K562 (cell line): ENCODE data around the gene SEMA6D. TPM values are rescaled to one million over a fixed set of nuclear protein-coding genes. Genes with fewer than 3 reads are reported as not detected.
"Not testable (repeated sequence)": the region's sequence is repeated elsewhere in the genome, so short reads cannot be mapped to it uniquely, and the experiment has no call there.

Experiments
- ATAC-seq: fragments of 200-7000 bp; cut with Tn5 transposase; 3 replicates; pipeline ENCODE4 v1.9.1; 2020; ENCODE audit warnings: moderate library complexity
- BruUV-seq: library from RNA; stranded (reverse); fragments of 400-500 nt; replicated peaks from 2 replicates; lab custom pipeline; 2021; lab: Mats Ljungman, UMichigan
- CTCF ChIA-PET: fragments of 300-600 bp; formaldehyde crosslinking; extraction: SDS; loops from one replicate; lab custom pipeline; 2021; ENCODE audit warnings: low intra/inter-chr PET ratio; lab: Yijun Ruan, JAX
- POLR2A ChIA-PET: fragments of 300-600, 350-650 bp; sonication (Branson Sonifier 250); formaldehyde crosslinking; extraction: SDS; loops from one replicate; lab custom pipeline; 2021; ENCODE audit warnings: antibody characterized with exemption, inconsistent platforms; lab: Yijun Ruan, JAX
- DNase-seq, 4 experiments: peaks; one replicate each; pipeline versions ENCODE4 v3.0.0 to v3.0.0-alpha.2; 2011 to 2018; ENCODE audit warnings: low spot score in 3 of 4, mixed read lengths in 3 of 4; ENCODE audit errors: extremely low read depth in 1 of 4
- FAIRE-seq: peaks from 2 replicates; lab custom pipeline; 2011; peaks lifted over from hg19 to GRCh38; lab: Jason Lieb, UNC
- H2AFZ ChIP-seq: 2 replicates; pipeline ENCODE4 v1.6.0; 2011; ENCODE audit warnings: low read depth, low read length, control low read depth, inconsistent platforms
- H3K27ac ChIP-seq: fragments of 200-600 bp; 3 replicates; pipeline ENCODE4 v1.8.0; 2011; ENCODE audit warnings: low read depth, mild to moderate bottlenecking, control low read depth, inconsistent platforms, low read length, moderate library complexity, mixed read lengths; ENCODE audit errors: extremely low read depth
- H3K27me3 ChIP-seq, 2 experiments: fragments of 300-600 bp in 1 of 2; 2 replicates in 1 of 2; 3 replicates in 1 of 2; pipeline versions ENCODE4 v1.6.0 to v1.8.0; 2011; ENCODE audit warnings: inconsistent platforms in 2 of 2, low read length in 2 of 2, mild to moderate bottlenecking in 1 of 2, mixed read lengths in 1 of 2, moderate library complexity in 1 of 2; ENCODE audit not compliant: control insufficient read depth in 2 of 2, insufficient read depth in 2 of 2
- H3K36me3 ChIP-seq: fragments of 300-600 bp; 3 replicates; pipeline ENCODE4 v1.8.0; 2011; ENCODE audit warnings: mild to moderate bottlenecking, low read length, inconsistent platforms; ENCODE audit not compliant: control insufficient read depth, insufficient read depth
- H3K4me1 ChIP-seq, 2 experiments: fragments of 200-600 bp in 1 of 2; replicated peaks in 1 of 2; 2 replicates in 1 of 2; 3 replicates in 1 of 2; pipeline versions ENCODE4 v1.5.1 to v1.8.0; 2011; ENCODE audit warnings: inconsistent platforms in 2 of 2, low read length in 2 of 2, mild to moderate bottlenecking in 1 of 2, mixed read lengths in 1 of 2, moderate library complexity in 1 of 2; ENCODE audit not compliant: control insufficient read depth in 2 of 2, insufficient read depth in 2 of 2
- H3K4me2 ChIP-seq: 2 replicates; pipeline ENCODE4 v1.6.1; 2011; ENCODE audit warnings: low read length, control low read depth, inconsistent platforms, mixed read lengths; ENCODE audit not compliant: insufficient read depth
- H3K4me3 ChIP-seq: fragments of 200-600 bp; sonication (generic), shearing (Covaris generic); 2 replicates; pipeline ENCODE4 v1.5.1; 2016; ENCODE audit warnings: control low read depth, inconsistent platforms
- H3K79me2 ChIP-seq: fragments of 200-600 bp; 3 replicates; pipeline ENCODE4 v1.8.0; 2011; ENCODE audit warnings: low read length, inconsistent platforms; ENCODE audit not compliant: control insufficient read depth, insufficient read depth
- H3K9ac ChIP-seq, 2 experiments: 2 replicates each; pipeline versions ENCODE4 v1.6.0 to v1.6.1; 2011; ENCODE audit warnings: low read depth in 2 of 2, low read length in 2 of 2, control low read depth in 1 of 2, inconsistent platforms in 1 of 2, mild to moderate bottlenecking in 1 of 2, mixed read lengths in 1 of 2; ENCODE audit not compliant: insufficient read depth in 1 of 2
- H3K9me1 ChIP-seq: one replicate; pipeline ENCODE4 v1.6.0; 2011; ENCODE audit warnings: inconsistent platforms, mild to moderate bottlenecking, low read length, moderate library complexity; ENCODE audit not compliant: control insufficient read depth, insufficient read depth
- H3K9me3 ChIP-seq: replicated peaks from 2 replicates; pipeline ENCODE4 v1.5.1; 2011; ENCODE audit warnings: low read depth, low read length, inconsistent platforms; ENCODE audit not compliant: control insufficient read depth, insufficient read depth
- H4K20me1 ChIP-seq: replicated peaks from 2 replicates; pipeline ENCODE4 v1.6.1; 2011; ENCODE audit warnings: low read length, inconsistent platforms, mixed read lengths; ENCODE audit not compliant: control insufficient read depth, insufficient read depth
- ATF3 ChIP-seq, 2 experiments: fragments of 450-650 bp in 1 of 2; sonication (generic) in 1 of 2; formaldehyde crosslinking in 1 of 2; IDR thresholded peaks in 1 of 2; conservative IDR thresholded peaks in 1 of 2; 2 replicates each; pipeline versions ENCODE4 v1.6.1 to v1.8.1; 2016 to 2023; ENCODE audit warnings: mild to moderate bottlenecking in 2 of 2, moderate library complexity in 2 of 2, inconsistent platforms in 1 of 2, missing genetic modification reagents in 1 of 2
- BMI1 ChIP-seq: fragments of 150-350 bp; IDR thresholded peaks from 2 replicates; pipeline ENCODE4 v1.6.1; 2014; ENCODE audit warnings: low read length
- CEBPB ChIP-seq: fragments of 450-650 bp; IDR thresholded peaks from 2 replicates; pipeline ENCODE4 v1.6.1; 2016; ENCODE audit warnings: missing genetic modification characterization, missing compliant biosample characterization
- CEBPG ChIP-seq, 3 experiments: fragments of 200-800 bp in 1 of 3; sonication (Bioruptor generic) in 1 of 3; sonication (generic) in 1 of 3; formaldehyde crosslinking in 1 of 3; IDR thresholded peaks in 2 of 3; conservative IDR thresholded peaks in 1 of 3; 2 replicates each; pipeline versions ENCODE4 v1.6.1 to v1.8.0; 2016 to 2022; ENCODE audit warnings: missing compliant biosample characterization in 2 of 3, missing genetic modification characterization in 2 of 3, mild to moderate bottlenecking in 1 of 3, missing genetic modification reagents in 1 of 3
- CREB1 ChIP-seq, 2 experiments: sonication (generic) in 1 of 2; formaldehyde crosslinking in 1 of 2; IDR thresholded peaks; 2 replicates each; pipeline versions ENCODE4 v1.6.1 to v1.8.0; 2012 to 2022; ENCODE audit warnings: inconsistent platforms in 1 of 2, mild to moderate bottlenecking in 1 of 2, missing genetic modification reagents in 1 of 2, moderate library complexity in 1 of 2
- IRF2 ChIP-seq: sonication (generic); formaldehyde crosslinking; IDR thresholded peaks from 2 replicates; pipeline ENCODE4 v1.8.1; 2022; ENCODE audit warnings: mild to moderate bottlenecking, missing genetic modification reagents
- PTRF ChIP-seq: fragments of 450-650 bp; IDR thresholded peaks from 2 replicates; pipeline ENCODE4 v1.6.1; 2016; ENCODE audit warnings: mild to moderate bottlenecking, missing genetic modification characterization, missing compliant biosample characterization
- RAD51 ChIP-seq: fragments of 450-650 bp; IDR thresholded peaks from 2 replicates; pipeline ENCODE4 v1.7.1; 2016; ENCODE audit warnings: low read depth, mild to moderate bottlenecking, borderline replicate concordance
- TOE1 ChIP-seq, 2 experiments: fragments of 450-650 bp in 1 of 2; sonication (generic) in 1 of 2; formaldehyde crosslinking in 1 of 2; IDR thresholded peaks; 2 replicates each; pipeline versions ENCODE4 v1.7.1 to v1.8.0; 2016 to 2022; ENCODE audit warnings: borderline replicate concordance in 2 of 2, mild to moderate bottlenecking in 2 of 2, antibody characterized with exemption in 1 of 2, inconsistent platforms in 1 of 2, low read depth in 1 of 2, missing genetic modification reagents in 1 of 2, moderate library complexity in 1 of 2
- ZNF133 ChIP-seq: fragments of 250-450 bp; sonication (Bioruptor Pico); IDR thresholded peaks from 2 replicates; pipeline ENCODE4 v1.4.0; 2020; ENCODE audit warnings: mild to moderate bottlenecking
- WGBS: fragments of 100-300 bp; shearing (Covaris generic); methylation state at CpG from one replicate; pipeline ENCODE4 v1.1.6; 2016; ENCODE audit warnings: low coverage, mixed read lengths; ENCODE audit not compliant: insufficient coverage; ENCODE audit errors: missing lambda C conversion rate; 5-methylcytosine and 5-hydroxymethylcytosine counted together
- in situ Hi-C: fragments of 300-500 bp; cut with MboI; formaldehyde crosslinking; loops from 4 replicates; pipeline ENCODE4 v1.15.0; 2018; ENCODE audit warnings: inconsistent platforms, mixed read lengths
- intact Hi-C: fragments of 100-400 bp; cut with micrococcal nuclease; formaldehyde crosslinking; loops from 2 replicates; pipeline ENCODE4 v1.14.2; 2022
- polyA plus RNA-seq, 8 experiments: library from polyadenylated mRNA; depleted of rRNA in 4 of 8; stranded (reverse) in 5 of 8; unstranded in 3 of 8; fragments of >200 nt; fragmentation: Nextera tagmentation in 2 of 8; fragmentation: Illumina TruSeq in 1 of 8; extraction: Ambion mirVana in 2 of 8; extraction: Trizol in 1 of 8; gene quantifications; 2 replicates each; pipeline versions ENCODE4 v1.2.1 to v1.2.3, GENCODE V29; 2011 to 2014; ENCODE audit warnings: inconsistent platforms in 1 of 8, missing spikeins in 1 of 8
- total RNA-seq, 7 experiments: library from RNA; depleted of rRNA in 6 of 7; stranded (reverse); fragments of >200 nt in 6 of 7; fragmentation: Illumina TruSeq in 2 of 7; extraction: Trizol in 2 of 7; gene quantifications; 2 replicates each; pipeline versions ENCODE4 v1.2.1 to v1.2.3, GENCODE V29; 2011 to 2021; ENCODE audit warnings: low replicate concordance in 1 of 7

The SEMA6D gene
- total and polyA plus RNA-seq, 9 of the 15 experiments (the other 6 are each of a cell fraction or from before 2014, with no cell fraction given), result not detected

GRCh38 chr15:47737477-47737876 is 20.2 kb downstream of the SEMA6D start:
- H3K79me2 ChIP-seq, result no peaks in the 10 kb centered on the region
- H3K27ac ChIP-seq, result no peak overlapping the region
- H3K4me2 ChIP-seq, result no peak overlapping the region
- FAIRE-seq, result no peak
- H3K27me3 ChIP-seq, result no peaks in the 10 kb centered on the region
- no peak for ATAC-seq
- WGBS, result 0% methylated on average over 2 of the region's 2 CpGs
- in situ Hi-C loops, result no loop called here
- H3K9me3 ChIP-seq, result no peaks in the 10 kb centered on the region
- no peaks in the 10 kb centered on the region for H3K36me3 ChIP-seq
- DNase-seq, result no peak
- H2AFZ ChIP-seq, result no peak overlapping the region
- no peak overlapping the region for H3K4me3 ChIP-seq
- H3K4me1 ChIP-seq, result no peaks in the 10 kb centered on the region
- H3K9me1 ChIP-seq, result no peaks in the 10 kb centered on the region
- POLR2A ChIA-PET, result no interaction called here
- TF ChIP-seq CEBPB (tag) (peak; percentile 70), ATF3 (IDR thresholded peaks at IDR 0.05) (peak; percentile 40; the same call in 1 of the 2 replicates), ATF3 (CRISPR knock-in tag; conservative IDR thresholded peaks at IDR 0.05) (no peak), TOE1 (IDR thresholded peaks at IDR 0.05; ENCODE audit: borderline replicate concordance) (no peak), TOE1 (CRISPR knock-in tag; IDR thresholded peaks at IDR 0.05; ENCODE audit: borderline replicate concordance, low read depth) (no peak), ZNF133 (CRISPR knock-in tag) (no peak), BMI1 (no peak), PTRF (no peak), CEBPG (CRISPR knock-in tag; IDR thresholded peaks at IDR 0.05) (no peak), CEBPG (tag; conservative IDR thresholded peaks at IDR 0.05 in 1 of 2, IDR thresholded peaks at IDR 0.05 in 1 of 2) (peak; percentile 56 to 95; a peak in 3 of 4 replicates), RAD51 (no peak), CREB1 (IDR thresholded peaks at IDR 0.05) (no peak), CREB1 (CRISPR knock-in tag; IDR thresholded peaks at IDR 0.05) (no peak), IRF2 (CRISPR knock-in tag) (no peak)
- CTCF ChIA-PET, result no interaction called here
- intact Hi-C loops, result no loop called here
- no peaks in the 10 kb centered on the region for H4K20me1 ChIP-seq
- no peak overlapping the region for H3K9ac ChIP-seq
- BruUV-seq, result no TSS peak

GRCh38 chr15:47738144-47738825 is 21.0 kb downstream of the SEMA6D start:
- POLR2A ChIA-PET, CTCF ChIA-PET, DNase-seq, in situ Hi-C loops, H2AFZ ChIP-seq, H4K20me1 ChIP-seq, FAIRE-seq, ATAC-seq, H3K27ac ChIP-seq, H3K9ac ChIP-seq, H3K4me1 ChIP-seq, H3K36me3 ChIP-seq, BruUV-seq, H3K79me2 ChIP-seq, H3K9me1 ChIP-seq, H3K27me3 ChIP-seq, H3K4me2 ChIP-seq, intact Hi-C loops, H3K4me3 ChIP-seq, H3K9me3 ChIP-seq: not testable (repeated sequence)
- WGBS, result 0% methylated on average over 4 of the region's 4 CpGs
